Stimulated activated CD4-positive, alpha-beta T cell treated with anti-CD3 and anti-CD28 coated beads, Interleukin-1b, Interleukin-23, amount 100 ng/mL, for 24 hours (primary cell): ENCODE results near the gene PEPD.

Source experiments
- DNase-seq, 4 experiments: peaks; one replicate each; pipeline ENCODE4 v3.0.0-alpha.2; 2020; ENCODE audit warnings: low read depth in 4 of 4, low spot score in 1 of 4

The PEPD gene

GRCh38 chr19:33476151-33476707, 45.4 kb downstream of the PEPD start:
- no peak for DNase-seq

GRCh38 chr19:33473653-33474305, 47.8 kb downstream of the PEPD start:
- no peak for DNase-seq

DNA sequence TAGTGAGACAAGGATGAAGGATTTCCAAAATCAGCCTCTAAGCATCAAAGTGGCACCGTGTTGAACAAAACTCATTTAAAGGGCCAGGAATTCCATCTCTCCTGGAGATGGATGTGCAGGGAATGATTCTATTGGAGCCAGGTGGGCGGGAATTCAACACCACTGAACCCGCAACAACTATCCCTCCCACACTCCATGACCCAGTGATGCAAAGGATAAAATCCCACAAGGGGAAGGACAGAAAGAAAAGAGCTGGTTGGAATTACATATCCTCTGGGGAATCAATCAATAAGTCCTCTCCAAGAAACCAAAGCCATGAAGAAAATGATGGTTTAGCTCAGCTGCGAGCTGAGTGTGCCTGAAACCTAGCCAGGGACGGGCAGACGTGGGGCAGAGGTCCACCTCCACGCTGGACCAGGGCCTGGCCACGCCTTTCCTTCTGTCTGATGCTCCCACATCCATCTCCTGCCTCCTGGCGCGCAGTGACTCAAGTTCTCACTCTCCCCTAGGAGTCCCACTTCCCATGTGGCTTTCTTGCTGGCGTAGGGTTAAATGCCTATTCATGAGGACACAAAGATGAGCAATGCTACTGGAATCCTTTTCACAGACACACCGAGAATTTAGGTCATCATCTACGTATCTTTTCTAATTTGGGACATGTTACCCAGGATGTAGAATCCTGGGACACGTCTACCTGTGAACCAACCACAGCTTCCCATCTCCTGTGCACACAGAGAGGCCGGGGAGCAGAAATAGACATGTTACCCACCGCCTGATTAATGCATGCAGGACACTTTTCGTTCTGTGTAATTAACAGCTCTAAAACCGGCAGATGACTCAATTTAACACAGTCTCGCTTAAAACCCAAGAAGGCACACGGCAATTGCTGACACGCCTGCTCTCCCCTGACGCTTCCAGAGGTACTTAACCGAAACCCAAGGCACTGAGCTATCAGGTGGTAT, 48.6 kb downstream of the PEPD start:
- no peak for DNase-seq

DNA sequence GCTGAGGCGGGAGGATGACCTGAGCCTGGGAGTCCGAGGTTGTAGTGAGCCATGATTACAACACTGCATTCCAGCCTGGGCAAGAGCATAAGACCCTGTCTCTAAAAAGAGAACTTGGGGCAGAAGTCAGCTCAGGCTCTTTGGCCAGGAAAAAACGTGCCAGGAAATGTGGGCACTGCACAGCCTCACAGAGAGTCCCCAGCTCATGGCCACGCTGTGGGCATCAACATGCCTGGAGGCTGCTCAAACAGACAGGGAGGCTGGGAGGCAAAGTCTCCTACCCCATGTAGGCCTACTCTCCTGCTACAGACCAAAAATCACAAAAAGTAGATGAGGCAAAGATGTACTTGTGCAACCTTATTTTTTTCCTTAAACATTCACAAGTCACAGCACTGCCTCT, 49.4 kb downstream of the PEPD start:
- no peak for DNase-seq

- no peak for DNase-seq
These were observed 50.2 kb downstream of the PEPD start for GRCh38 chr19:33471111-33471996.

- no peak for DNase-seq
These were observed 50.9 kb downstream of the PEPD start for GRCh38 chr19:33470686-33471085.

DNA sequence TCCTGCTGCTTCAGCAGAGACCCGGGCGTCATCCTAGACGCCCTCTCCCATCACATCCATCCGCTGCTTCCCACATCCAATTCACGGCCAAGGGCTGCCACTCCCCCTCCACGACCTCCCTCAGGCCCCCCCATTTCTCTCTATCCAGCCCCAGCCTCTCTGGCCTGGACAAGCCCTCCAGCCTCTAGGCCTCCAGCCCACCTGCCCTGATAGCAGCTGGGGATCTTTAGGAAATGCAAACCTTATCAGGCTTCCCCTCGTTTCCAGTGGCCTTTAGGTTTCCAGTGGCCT, 51.6 kb downstream of the PEPD start:
- no peak for DNase-seq

GRCh38 chr19:33469171-33470039, 52.2 kb downstream of the PEPD start:
- DNase-seq: no peak

DNA sequence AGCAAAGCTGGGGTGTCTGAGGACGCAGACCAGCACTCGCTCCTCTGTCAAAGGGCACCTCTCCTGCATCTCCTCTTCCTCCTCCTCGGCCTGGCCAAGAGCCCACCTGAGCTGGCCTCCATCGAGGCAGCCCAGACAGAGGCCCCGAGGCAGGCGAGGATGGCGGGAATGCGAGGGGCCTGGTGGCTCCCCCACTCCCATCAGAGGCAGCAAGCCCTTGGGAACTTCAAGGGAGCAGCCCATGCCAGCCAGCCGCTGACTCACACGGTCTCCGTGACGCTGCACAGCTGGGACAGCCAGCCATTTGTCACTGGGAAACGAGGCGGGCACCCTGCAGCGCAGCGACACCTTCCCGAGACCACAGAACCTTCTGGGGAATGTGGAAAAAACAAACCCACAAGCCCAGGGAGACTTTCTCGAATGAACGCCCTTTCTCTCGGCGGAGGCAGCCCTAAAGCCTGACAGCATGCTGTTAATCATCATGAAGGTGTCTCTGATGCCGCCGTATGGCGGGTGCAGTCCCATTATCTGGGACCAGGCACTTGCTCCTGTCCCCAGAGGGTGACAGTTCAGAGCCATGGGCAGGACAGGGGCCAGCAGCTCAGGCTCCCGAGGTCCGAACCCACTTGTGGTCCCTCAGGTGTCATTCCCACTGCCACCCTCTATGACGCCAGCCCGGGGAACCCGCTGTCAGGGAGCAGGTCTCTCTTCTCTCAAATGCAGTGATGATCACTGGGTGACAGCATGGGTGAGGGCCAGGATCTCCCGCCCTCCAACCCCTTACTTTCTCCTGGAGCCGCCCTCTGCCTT, 53.0 kb downstream of the PEPD start:
- DNase-seq: no peak

- DNase-seq: no peak
These were observed 53.7 kb downstream of the PEPD start for GRCh38 chr19:33467851-33468250.

DNA sequence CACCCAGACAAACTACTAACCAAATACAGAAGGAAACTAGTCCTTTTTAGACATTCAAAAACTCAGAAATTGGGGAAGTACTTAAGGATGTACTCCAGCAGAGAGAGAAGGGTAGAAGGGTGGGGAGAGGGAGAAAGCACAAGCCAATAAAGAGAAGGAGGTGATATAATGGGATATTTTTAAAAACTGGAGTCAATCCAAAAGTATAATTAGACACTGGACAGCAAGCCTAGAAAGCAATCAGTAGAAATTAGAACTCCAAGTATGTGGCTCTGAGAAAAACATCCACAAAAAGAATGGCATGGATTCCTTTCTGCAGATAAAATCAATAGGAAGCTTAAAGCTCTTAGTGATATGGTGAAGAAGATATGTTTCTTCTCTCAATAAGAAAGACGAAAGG, 55.8 kb downstream of the PEPD start:
- no peak for DNase-seq

- DNase-seq: no peak
These were observed 56.2 kb downstream of the PEPD start for GRCh38 chr19:33465371-33465770.

DNA sequence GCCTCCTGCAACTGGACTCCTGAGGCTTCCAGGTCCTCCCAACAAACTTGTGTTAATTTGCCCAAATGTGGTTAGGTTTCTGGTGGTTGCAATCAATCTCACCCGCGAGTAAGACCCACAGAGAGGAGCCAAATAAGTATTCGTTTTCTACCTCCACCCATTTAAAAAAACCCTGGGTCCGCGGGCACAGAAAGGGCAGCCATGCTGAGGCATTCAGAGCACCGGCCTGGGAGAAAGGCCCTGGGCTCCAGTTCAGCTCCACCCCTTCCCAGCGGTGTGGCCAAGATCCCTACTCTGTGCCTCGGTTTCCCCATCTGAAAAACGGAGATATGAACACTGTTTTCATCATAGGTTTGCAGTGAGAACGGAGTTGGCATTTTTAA, 56.9 kb downstream of the PEPD start:
- no peak for DNase-seq

GRCh38 chr19:33464010-33464732, 57.4 kb downstream of the PEPD start:
- DNase-seq: no peak

- no peak for DNase-seq
These were observed 58.4 kb downstream of the PEPD start for GRCh38 chr19:33463199-33463598.

DNA sequence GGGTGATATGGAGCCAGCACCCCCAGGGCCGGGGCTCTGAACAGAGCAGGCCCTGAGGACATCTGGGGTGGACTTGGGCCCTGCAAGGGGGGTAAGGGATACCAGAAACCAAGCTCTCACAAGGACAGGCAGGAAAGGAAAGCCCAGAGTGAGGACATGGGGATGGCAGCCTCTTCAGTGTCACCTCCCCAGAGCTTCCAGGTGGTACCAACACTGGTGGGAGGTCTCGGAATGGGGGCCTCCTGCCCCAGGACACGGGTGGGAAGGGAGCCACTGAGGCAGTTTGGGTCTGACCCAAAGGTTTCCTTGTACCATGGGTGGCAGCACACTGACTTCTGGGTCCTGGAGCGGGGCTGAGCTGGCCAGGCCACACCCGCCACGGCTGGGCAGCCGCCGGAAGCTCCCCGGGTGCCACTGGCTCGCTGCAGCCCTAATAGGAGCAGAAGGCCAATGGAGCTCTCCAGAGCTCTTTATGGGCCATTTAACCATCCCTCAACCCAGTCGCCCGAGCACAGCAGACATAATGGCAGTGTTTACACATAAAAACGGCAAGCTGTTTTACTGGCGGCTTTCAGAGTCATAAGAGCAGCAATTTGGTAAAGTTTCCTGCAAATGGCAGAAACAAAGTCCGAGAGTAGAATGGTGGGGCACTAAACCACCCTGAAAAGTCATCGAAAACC, 59.3 kb downstream of the PEPD start:
- DNase-seq: no peak

DNA sequence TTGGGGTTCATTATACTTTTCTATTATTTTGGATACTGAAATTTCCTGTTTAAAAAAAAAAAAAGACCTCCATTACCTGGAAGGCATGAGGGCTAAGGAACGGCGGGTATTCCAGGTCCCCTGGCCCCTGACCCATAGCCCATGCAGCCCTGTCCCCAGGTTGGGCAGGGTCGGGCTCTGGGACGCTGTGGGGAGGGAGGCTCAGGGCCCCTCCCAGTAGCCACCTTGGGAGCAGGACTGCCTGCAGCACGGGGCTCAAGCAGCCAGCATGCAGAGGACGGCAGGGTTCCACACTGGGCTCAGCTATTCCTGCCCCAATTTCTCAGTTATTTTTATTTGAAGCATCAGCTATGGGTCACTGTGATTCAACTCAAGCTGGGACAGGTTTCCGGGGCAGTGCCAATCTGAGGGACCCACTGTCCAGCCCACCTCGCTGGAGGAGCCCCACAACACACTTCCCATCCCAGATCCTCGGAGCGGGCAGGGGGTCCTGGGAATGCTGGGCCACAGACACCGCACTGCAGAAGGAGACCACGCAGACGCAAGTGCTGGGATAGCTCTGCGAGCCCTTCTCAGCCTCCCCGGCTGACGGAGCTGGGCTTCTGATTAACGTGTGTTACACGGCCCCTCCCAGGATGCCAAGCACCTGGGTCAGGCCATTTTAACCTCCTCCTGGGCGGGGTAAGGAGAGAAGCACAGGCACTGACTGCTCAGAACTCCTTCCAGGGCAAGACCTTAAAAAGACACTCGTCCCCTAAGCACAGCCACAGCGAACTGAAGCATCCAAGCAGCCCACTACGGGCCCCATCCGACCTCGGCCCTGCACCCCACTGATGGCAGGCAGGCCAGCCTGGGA, 60.1 kb downstream of the PEPD start:
- no peak for DNase-seq
